B cell (primary cell): Measurements from ENCODE around the gene CDC40. TPM values are rescaled to one million over a fixed set of nuclear protein-coding genes. Genes with fewer than 3 reads are reported as not detected.

ENCODE experiments used
- ATAC-seq: fragments of 200-7000 bp; cut with Tn5 transposase; one replicate; pipeline ENCODE4 v1.10.0; 2021; ENCODE audit warnings: low read depth, mild to moderate bottlenecking, moderate number of reproducible peaks, moderate library complexity
- CTCF ChIA-PET: fragments of 350-600 bp; sonication (Branson Sonifier 250); formaldehyde crosslinking; loops from one replicate; lab custom pipeline; 2021; ENCODE audit warnings: antibody characterized with exemption, inconsistent platforms; lab: Charles Lee
- POLR2A ChIA-PET: fragments of 350-600 bp; sonication (Branson Sonifier 250); formaldehyde crosslinking; loops from one replicate; lab custom pipeline; 2021; ENCODE audit warnings: antibody characterized with exemption; lab: Charles Lee
- DNase-seq: peaks from one replicate; pipeline ENCODE4 v3.0.0; 2013
- H2AFZ ChIP-seq: 2 replicates; pipeline ENCODE4 v1.6.1; 2012; ENCODE audit warnings: mild to moderate bottlenecking, low read depth, low read length; ENCODE audit not compliant: insufficient read depth, poor library complexity, severe bottlenecking
- H3K27ac ChIP-seq, 2 donors: 1 replicate in 1 of 2; 2 replicates in 1 of 2; pipeline ENCODE4 v1.5.1; 2012 to 2013; ENCODE audit warnings: low read length in 2 of 2, mild to moderate bottlenecking in 2 of 2, moderate library complexity in 1 of 2
- H3K27me3 ChIP-seq, 4 experiments: fragments of 200-600 bp in 1 of 4; sonication (generic) in 1 of 4; replicated peaks in 1 of 4; 1 replicate in 2 of 4; 2 replicates in 2 of 4; pipeline versions ENCODE4 v1.6.1 to v1.7.0; 2013 to 2016; ENCODE audit warnings: low read length in 3 of 4, mild to moderate bottlenecking in 2 of 4, mixed read lengths in 1 of 4, moderate library complexity in 1 of 4; ENCODE audit not compliant: insufficient read depth in 4 of 4, control insufficient read depth in 3 of 4; ENCODE audit errors: control extremely low read depth in 1 of 4
- H3K36me3 ChIP-seq, 2 experiments: replicated peaks in 1 of 2; 1 replicate in 1 of 2; 2 replicates in 1 of 2; pipeline versions ENCODE4 v1.6.1 to v1.7.1; 2013; ENCODE audit warnings: low read length in 1 of 2; ENCODE audit not compliant: insufficient read depth in 2 of 2, control insufficient read depth in 1 of 2; ENCODE audit errors: control extremely low read depth in 1 of 2, extremely low read depth in 1 of 2
- H3K4me1 ChIP-seq, 2 donors: fragments of 200-600 bp in 1 of 2; sonication (generic) in 1 of 2; 1 replicate in 1 of 2; 2 replicates in 1 of 2; pipeline versions ENCODE4 v1.5.1 to v1.6.1; 2013 to 2017; ENCODE audit warnings: low read length in 2 of 2; ENCODE audit not compliant: control insufficient read depth in 2 of 2, insufficient read depth in 2 of 2
- H3K4me2 ChIP-seq: replicated peaks from 2 replicates; pipeline ENCODE3; 2012; ENCODE audit warnings: mild to moderate bottlenecking, low read depth, low read length; ENCODE audit not compliant: poor library complexity, severe bottlenecking
- H3K4me3 ChIP-seq, 5 experiments: fragments of 200-600 bp in 1 of 5; sonication (generic) in 1 of 5; 1 replicate in 3 of 5; 2 replicates in 2 of 5; pipeline versions ENCODE4 v1.5.1 to v1.7.0; 2011 to 2016; ENCODE audit warnings: low read length in 4 of 5, mild to moderate bottlenecking in 4 of 5, low read depth in 2 of 5, control low read depth in 1 of 5, moderate library complexity in 1 of 5; ENCODE audit not compliant: insufficient read depth in 1 of 5; ENCODE audit errors: control extremely low read depth in 1 of 5, extremely low read depth in 1 of 5
- H3K79me2 ChIP-seq: fragments of 200-600 bp; sonication (generic); one replicate; pipeline ENCODE4 v1.6.0; 2016; ENCODE audit warnings: low read length; ENCODE audit not compliant: control insufficient read depth, insufficient read depth
- H3K9ac ChIP-seq: fragments of 200-600 bp; sonication (generic); 2 replicates; pipeline ENCODE4 v1.6.1; 2017; ENCODE audit warnings: mild to moderate bottlenecking, low read length, moderate library complexity
- H3K9me3 ChIP-seq, 3 donors: one replicate each; pipeline versions ENCODE4 v1.6.1 to v1.7.1; 2013; ENCODE audit warnings: low read length in 2 of 3; ENCODE audit not compliant: control insufficient read depth in 2 of 3, insufficient read depth in 1 of 3; ENCODE audit errors: control extremely low read depth in 1 of 3
- H4K20me1 ChIP-seq: 2 replicates; pipeline ENCODE4 v1.6.0; 2012; ENCODE audit warnings: mild to moderate bottlenecking, low read length; ENCODE audit not compliant: insufficient read depth, control insufficient read depth, poor library complexity, severe bottlenecking
- H3K27ac Mint-ChIP-seq: one replicate; pipeline ENCODE4 v1.8.0; 2021; ENCODE audit warnings: mixed read lengths
- H3K27me3 Mint-ChIP-seq: one replicate; pipeline ENCODE4 v1.8.0; 2021; ENCODE audit warnings: mixed read lengths
- H3K4me1 Mint-ChIP-seq: one replicate; pipeline ENCODE4 v1.8.0; 2021; ENCODE audit warnings: mixed read lengths
- H3K4me3 Mint-ChIP-seq: one replicate; pipeline ENCODE4 v1.8.0; 2021; ENCODE audit warnings: mixed read lengths
- H3K9me3 Mint-ChIP-seq: one replicate; pipeline ENCODE4 v1.8.0; 2022; ENCODE audit warnings: mixed read lengths; ENCODE audit not compliant: insufficient read depth
- CTCF ChIP-seq: fragments of 200-600 bp; IDR thresholded peaks from one replicate; pipeline ENCODE4 v1.8.0; 2022; ENCODE audit warnings: antibody characterized with exemption, mild to moderate bottlenecking
- EZH2 ChIP-seq: IDR thresholded peaks from 2 replicates; pipeline ENCODE4 v1.6.1; 2012; ENCODE audit warnings: borderline replicate concordance, low read depth, mild to moderate bottlenecking, moderate library complexity, low read length; ENCODE audit not compliant: insufficient read depth, poor library complexity, severe bottlenecking
- WGBS: methylation state at CpG from one replicate; pipeline ENCODE4 v1.1.5; 2013; ENCODE audit warnings: missing lambda C conversion rate; ENCODE audit not compliant: insufficient coverage; 5-methylcytosine and 5-hydroxymethylcytosine counted together
- intact Hi-C: fragments of 100-400 bp; cut with micrococcal nuclease; formaldehyde crosslinking; loops from one replicate; pipeline ENCODE4 v1.10.0; 2022
- polyA plus RNA-seq: library from polyadenylated mRNA; depleted of rRNA; stranded (reverse); fragments of >200 nt; gene quantifications from 2 replicates; pipeline ENCODE4 v1.2.3, GENCODE V29; 2012
- total RNA-seq, 2 donors: library from RNA; stranded (reverse); fragments of 120-200 nt in 1 of 2; gene quantifications; 1 replicate in 1 of 2; 2 replicates in 1 of 2; pipeline versions ENCODE4 v1.2.3 to v1.2.4, GENCODE V29; 2013 to 2022

CDC40 gene
- total and polyA plus RNA-seq, 2 donors (not counting 1 experiment from before 2014, with no cell fraction given): 12.7 to 52.4 TPM

DNA sequence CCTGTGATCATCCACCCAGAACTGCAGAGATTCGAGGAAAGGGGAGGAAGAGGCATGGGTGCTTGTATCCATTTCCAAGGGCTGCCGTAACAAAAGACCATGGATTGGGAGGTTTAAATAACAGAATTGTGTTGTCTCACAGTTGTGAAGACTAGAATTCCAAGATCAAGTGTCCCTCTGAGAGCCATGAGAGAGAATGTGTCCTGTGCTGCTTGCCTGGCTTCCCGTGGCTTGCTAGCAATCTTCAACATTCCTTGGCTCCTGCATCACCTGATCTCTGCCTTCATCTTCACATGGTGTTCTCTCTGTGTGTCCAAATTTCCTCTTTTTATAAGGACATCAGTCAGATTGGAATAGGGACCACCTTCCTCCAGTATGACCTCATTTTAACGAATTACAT, 69.8 kb downstream of the CDC40 start:
- H3K9me3 Mint-ChIP-seq: no peaks in the 10 kb centered on the region
- TF ChIP-seq CTCF (no peak), EZH2 (no peak)
- Histone ChIP-seq H3K27ac (no peak overlapping the region), H3K27me3 (peaks cover 0 to 2% (median 0%) of the 10 kb centered on the region in 4 experiments), H4K20me1 (no peaks in the 10 kb centered on the region), H2AFZ (no peak overlapping the region), H3K36me3 (no peaks in the 10 kb centered on the region), H3K4me3 (no peak overlapping the region), H3K79me2 (no peaks in the 10 kb centered on the region), H3K4me2 (no peak overlapping the region), H3K9ac (no peak overlapping the region), H3K4me1 (no peaks in the 10 kb centered on the region), H3K9me3 (peaks cover 0 to 7% (median 0%) of the 10 kb centered on the region in 3 donors)
- intact Hi-C loops: no loop called here
- WGBS: no CpG with 5 or more reads among the region's 4 CpGs
- ATAC-seq (no peak), DNase-seq (no peak)
- no peak overlapping the region for H3K4me3 Mint-ChIP-seq
- H3K4me1 Mint-ChIP-seq: no peaks in the 10 kb centered on the region
- peaks cover 7% of the 10 kb centered on the region for H3K27me3 Mint-ChIP-seq
- no peak overlapping the region for H3K27ac Mint-ChIP-seq
- ChIA-PET CTCF (no interaction called here), POLR2A (no interaction called here)

- Histone ChIP-seq H3K79me2 (no peaks in the 10 kb centered on the region), H3K27me3 (peaks cover 0 to 9% (median 0%) of the 10 kb centered on the region in 4 experiments), H3K27ac (no peak overlapping the region), H3K4me3 (no peak overlapping the region), H3K4me1 (no peaks in the 10 kb centered on the region), H3K4me2 (no peak overlapping the region), H3K9me3 (peaks cover 0 to 7% (median 0%) of the 10 kb centered on the region in 3 donors), H4K20me1 (no peaks in the 10 kb centered on the region), H3K36me3 (no peaks in the 10 kb centered on the region), H3K9ac (no peak overlapping the region), H2AFZ (no peak overlapping the region)
- H3K9me3 Mint-ChIP-seq: no peaks in the 10 kb centered on the region
- H3K4me3 Mint-ChIP-seq: no peak overlapping the region
- DNase-seq (no peak), ATAC-seq (no peak)
- intact Hi-C loops: no loop called here
- H3K4me1 Mint-ChIP-seq: no peaks in the 10 kb centered on the region
- peaks cover 10% of the 10 kb centered on the region for H3K27me3 Mint-ChIP-seq
- WGBS: 97% methylated on average over 3 of the region's 5 CpGs
- no peak for TF ChIP-seq CTCF
- no peak for TF ChIP-seq EZH2
- H3K27ac Mint-ChIP-seq: no peak overlapping the region
- ChIA-PET CTCF (no interaction called here), POLR2A (no interaction called here)
Measured at GRCh38 chr6:110250838-110251237, 70.6 kb downstream of the CDC40 start.
